PC-3 (cell line): ENCODE results near the gene KRTCAP2. TPM values are rescaled to one million over a fixed set of nuclear protein-coding genes. Genes with fewer than 3 reads are reported as not detected.

Experiments
- ATAC-seq: fragments of 200-7000 bp; cut with Tn5 transposase; 2 replicates; pipeline ENCODE4 v1.9.1; 2020; ENCODE audit warnings: mild to moderate bottlenecking, moderate library complexity
- BruUV-seq: library from RNA; stranded (reverse); fragments of 400-500 nt; replicated peaks from 2 replicates; lab custom pipeline; 2021; lab: Mats Ljungman, UMichigan
- CTCF ChIA-PET: fragments of 300-600 bp; sonication (Branson Sonifier 250); formaldehyde crosslinking; loops from one replicate; lab custom pipeline; 2022; ENCODE audit warnings: antibody characterized with exemption; lab: Charles Lee
- POLR2A ChIA-PET: fragments of 300-600 bp; sonication (Branson Sonifier 250); formaldehyde crosslinking; loops from one replicate; lab custom pipeline; 2022; ENCODE audit warnings: antibody characterized with exemption; ENCODE audit not compliant: unreplicated experiment; lab: Charles Lee
- DNase-seq: peaks from one replicate; pipeline ENCODE4 v3.0.0-alpha.2; 2015
- H2AFZ ChIP-seq: fragments of 300-600 bp; sonication (generic); 2 replicates; pipeline ENCODE4 v1.6.0; 2016; ENCODE audit warnings: antibody characterized with exemption, low read length
- H3F3A ChIP-seq: fragments of 300-600 bp; sonication (generic); one replicate; pipeline ENCODE4 v1.6.0; 2017; ENCODE audit warnings: antibody characterized with exemption, low read length, control low read depth, mild to moderate bottlenecking; ENCODE audit not compliant: unreplicated experiment
- H3K27ac ChIP-seq: fragments of 300-600 bp; sonication (generic); 2 replicates; pipeline ENCODE4 v1.5.1; 2016; ENCODE audit warnings: mild to moderate bottlenecking, low read length
- H3K27me3 ChIP-seq: fragments of 300-600 bp; sonication (generic); 2 replicates; pipeline ENCODE4 v1.6.1; 2016; ENCODE audit warnings: low read length, mixed read lengths
- H3K36me3 ChIP-seq: fragments of 300-600 bp; sonication (generic); 2 replicates; pipeline ENCODE4 v1.6.1; 2016; ENCODE audit warnings: low read depth, mixed run types, low read length, mixed read lengths
- H3K4me1 ChIP-seq: fragments of 300-600 bp; sonication (generic); 2 replicates; pipeline ENCODE4 v1.5.1; 2016; ENCODE audit warnings: low read length; ENCODE audit not compliant: insufficient read depth
- H3K4me2 ChIP-seq: fragments of 300-600 bp; sonication (generic); 2 replicates; pipeline ENCODE4 v1.6.0; 2016; ENCODE audit warnings: low read length
- H3K4me3 ChIP-seq: fragments of 300-600 bp; sonication (generic); 2 replicates; pipeline ENCODE4 v1.5.1; 2016; ENCODE audit warnings: mild to moderate bottlenecking, low read length, mixed read lengths
- H3K79me2 ChIP-seq: fragments of 300-600 bp; sonication (generic); 2 replicates; pipeline ENCODE4 v1.6.1; 2017; ENCODE audit warnings: low read length, mixed read lengths
- H3K9ac ChIP-seq: fragments of 300-600 bp; sonication (generic); 2 replicates; pipeline ENCODE4 v1.6.0; 2016; ENCODE audit warnings: mild to moderate bottlenecking, low read length
- H3K9me2 ChIP-seq: fragments of 300-600 bp; sonication (generic); replicated peaks from 2 replicates; pipeline ENCODE4 v1.6.1; 2016; ENCODE audit warnings: mixed run types, low read length, mixed read lengths
- H3K9me3 ChIP-seq: fragments of 300-600 bp; sonication (generic); 2 replicates; pipeline ENCODE4 v1.6.1; 2016; ENCODE audit warnings: low read length, mixed read lengths
- H4K20me1 ChIP-seq: fragments of 300-600 bp; sonication (generic); 2 replicates; pipeline ENCODE4 v1.6.1; 2016; ENCODE audit warnings: low read length, mixed read lengths
- CTCF ChIP-seq: fragments of 300-600 bp; sonication (generic); conservative IDR thresholded peaks from 2 replicates; pipeline ENCODE4 v1.5.1; 2017; ENCODE audit warnings: antibody characterized with exemption, low read depth, mild to moderate bottlenecking, low read length
- EZH2 ChIP-seq: fragments of 300-600 bp; sonication (generic); IDR thresholded peaks from one replicate; pipeline ENCODE4 v1.6.1; 2017; ENCODE audit warnings: antibody characterized with exemption, mild to moderate bottlenecking, low read length; ENCODE audit not compliant: unreplicated experiment
- EZH2phosphoT487 ChIP-seq: fragments of 300-600 bp; sonication (generic); IDR thresholded peaks from 2 replicates; pipeline ENCODE4 v1.6.1; 2018; ENCODE audit warnings: mild to moderate bottlenecking, antibody characterized with exemption, low read length, borderline replicate concordance
- intact Hi-C: fragments of 100-400 bp; cut with micrococcal nuclease; formaldehyde crosslinking; loops from 2 replicates; pipeline ENCODE4 v1.9.0; 2023
- total RNA-seq: library from RNA; depleted of rRNA; stranded (reverse); fragments of >200 nt; gene quantifications from 2 replicates; pipeline ENCODE4 v1.2.3, GENCODE V29; 2014

Gene KRTCAP2
- total RNA-seq, 1 experiment from 2014 or later: 241 TPM

- peak; percentile 92 for DNase-seq
- peak overlapping the region; percentile 43 for H3K27ac ChIP-seq
- peak; percentile 56 for ATAC-seq
- no peaks in the 10 kb centered on the region for H3K9me3 ChIP-seq
- H3F3A ChIP-seq: peaks cover 4% of the 10 kb centered on the region
- H2AFZ ChIP-seq: no peak overlapping the region
- no peaks in the 10 kb centered on the region for H3K9me2 ChIP-seq
- no peaks in the 10 kb centered on the region for H4K20me1 ChIP-seq
- TF ChIP-seq EZH2phosphoT487 (no peak), CTCF (peak; percentile 95)
- peak overlapping the region; percentile 39 for H3K4me2 ChIP-seq
- ChIA-PET CTCF (interaction anchor here (1.2 kb wide), 1 partner anchor 16 kb away, joined by 8 read pairs; no protein-coding TSS in a partner anchor), POLR2A (interaction anchor here (0.6 kb wide), 1 partner anchor 33 kb away, joined by 3 read pairs; no protein-coding TSS in a partner anchor)
- peaks cover 15% of the 10 kb centered on the region for H3K79me2 ChIP-seq
- no peak overlapping the region for H3K4me3 ChIP-seq
- H3K27me3 ChIP-seq: no peaks in the 10 kb centered on the region
- H3K9ac ChIP-seq: 0 out of 2 replicates have a peak overlapping the region, but pooled peaks have one; percentile 18
- intact Hi-C loops: loop anchor here (1.0 to 5.0 kb wide), 3 partner anchors 16 to 416 kb away; no protein-coding TSS in a partner anchor
- H3K4me1 ChIP-seq: peaks cover 29% of the 10 kb centered on the region
- no TSS peak for BruUV-seq
- no peaks in the 10 kb centered on the region; the same call in 1 of the 2 replicates for H3K36me3 ChIP-seq
Observed at GRCh38 chr1:155176544-155177071, 3.5 kb upstream of the KRTCAP2 start.

GRCh38 chr1:155175927-155176371 is 2.8 kb upstream of the KRTCAP2 start:
- ChIA-PET POLR2A (interaction anchor here (0.6 kb wide), 1 partner anchor 33 kb away, joined by 3 read pairs; no protein-coding TSS in a partner anchor), CTCF (interaction anchor here (1.2 kb wide), 1 partner anchor 17 kb away, joined by 8 read pairs; no protein-coding TSS in a partner anchor)
- TF ChIP-seq EZH2 (no peak), CTCF (no peak), EZH2phosphoT487 (no peak)
- BruUV-seq: no TSS peak
- H3K27ac ChIP-seq: no peak overlapping the region
- H3K27me3 ChIP-seq: no peaks in the 10 kb centered on the region
- no peaks in the 10 kb centered on the region; the same call in 1 of the 2 replicates for H3K36me3 ChIP-seq
- H3K9ac ChIP-seq: no peak overlapping the region
- no peaks in the 10 kb centered on the region for H3K9me3 ChIP-seq
- DNase-seq: peak; percentile 27
- H3K4me3 ChIP-seq: no peak overlapping the region
- no peak overlapping the region for H2AFZ ChIP-seq
- H3K9me2 ChIP-seq: no peaks in the 10 kb centered on the region
- ATAC-seq: no peak
- H3K4me2 ChIP-seq: no peak overlapping the region
- H3F3A ChIP-seq: peaks cover 4% of the 10 kb centered on the region
- H3K79me2 ChIP-seq: peaks cover 20% of the 10 kb centered on the region
- intact Hi-C loops: loop anchor here (1.0 to 5.0 kb wide), 3 partner anchors 17 to 416 kb away; no protein-coding TSS in a partner anchor
- H4K20me1 ChIP-seq: no peaks in the 10 kb centered on the region
- peaks cover 29% of the 10 kb centered on the region for H3K4me1 ChIP-seq
